ENCODE measurements around the gene WBP4. TPM values are rescaled to one million over a fixed set of nuclear protein-coding genes. Genes with fewer than 3 reads are reported as not detected.
"Not testable (repeated sequence)": the region's sequence is repeated elsewhere in the genome, so short reads cannot be mapped to it uniquely, and the experiment has no call there.

WBP4 gene
- total RNA-seq, 2 experiments from 2014 or later, result 15.9 to 16.7 TPM

DNA sequence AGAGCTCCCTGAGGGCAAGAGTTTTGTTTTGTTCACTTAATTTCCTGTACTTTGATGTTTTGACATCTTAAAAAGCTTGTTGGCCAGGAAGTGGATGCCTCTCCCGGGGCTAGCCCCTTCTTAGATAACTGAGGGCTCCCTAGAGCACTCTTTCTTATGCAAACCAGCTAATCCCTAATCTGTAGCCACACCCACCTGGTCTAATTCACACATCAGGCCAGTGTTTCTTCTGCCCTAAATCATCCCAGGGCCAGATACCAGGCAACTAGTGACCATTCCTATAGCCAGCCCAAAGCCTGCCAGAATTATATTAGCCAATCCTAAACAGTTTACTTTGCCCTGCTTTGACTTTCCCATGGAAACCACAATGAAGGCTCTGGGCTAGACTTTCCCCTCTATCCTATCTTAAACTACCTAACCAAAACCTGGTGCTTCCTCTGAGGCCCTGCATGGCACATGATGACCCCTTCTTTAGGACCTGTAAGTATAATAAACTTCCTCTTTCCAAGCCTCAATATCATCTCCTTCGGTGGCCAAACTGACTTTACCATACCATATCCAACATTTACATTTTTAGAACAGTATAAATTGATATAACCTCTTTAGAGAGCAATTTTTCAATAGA lies 24.8 kb downstream of the WBP4 start:
- peaks cover 3% of the 10 kb centered on the region for H3K9me3 Mint-ChIP-seq

DNA sequence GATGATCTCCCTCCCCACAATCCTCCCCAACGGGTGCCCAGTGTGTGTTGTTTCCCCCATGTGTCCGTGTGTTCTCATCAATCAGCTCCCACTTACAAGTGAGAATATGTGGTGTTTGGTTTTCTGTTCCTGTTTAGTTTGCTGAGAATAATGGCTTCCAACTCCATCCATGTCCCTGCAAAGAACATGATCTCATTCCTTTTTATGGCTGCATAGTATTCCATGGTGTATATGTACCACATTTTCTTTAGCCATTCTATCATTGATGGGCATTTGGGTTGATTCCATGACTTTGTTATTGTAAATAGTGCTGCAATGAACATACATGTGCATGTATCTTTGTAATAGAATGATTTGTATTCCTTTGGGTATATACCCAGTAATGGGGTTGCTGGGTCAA lies 34.4 kb downstream of the WBP4 start:
- H3K9me3 Mint-ChIP-seq, H3K4me1 Mint-ChIP-seq, DNase-seq, H3K27me3 Mint-ChIP-seq, H3K36me3 Mint-ChIP-seq, H3K4me3 Mint-ChIP-seq, H3K27ac Mint-ChIP-seq: not testable (repeated sequence)

More for the DNA sequence above, 24.8 kb downstream of the WBP4 start:
- no peak for DNase-seq
- peaks cover 1% of the 10 kb centered on the region for H3K4me1 Mint-ChIP-seq
- peaks cover 25% of the 10 kb centered on the region for H3K36me3 Mint-ChIP-seq
- no peaks in the 10 kb centered on the region for H3K27me3 Mint-ChIP-seq
- H3K4me3 Mint-ChIP-seq, result no peak overlapping the region
- no peak overlapping the region for H3K27ac Mint-ChIP-seq

GRCh38 chr13:41098761-41099160 lies 37.5 kb downstream of the WBP4 start:
- H3K36me3 Mint-ChIP-seq, result no peaks in the 10 kb centered on the region
- no peak overlapping the region for H3K4me3 Mint-ChIP-seq
- DNase-seq, result no peak
- H3K9me3 Mint-ChIP-seq, result no peaks in the 10 kb centered on the region
- no peaks in the 10 kb centered on the region for H3K4me1 Mint-ChIP-seq
- no peak overlapping the region for H3K27ac Mint-ChIP-seq
- H3K27me3 Mint-ChIP-seq, result no peaks in the 10 kb centered on the region

DNA sequence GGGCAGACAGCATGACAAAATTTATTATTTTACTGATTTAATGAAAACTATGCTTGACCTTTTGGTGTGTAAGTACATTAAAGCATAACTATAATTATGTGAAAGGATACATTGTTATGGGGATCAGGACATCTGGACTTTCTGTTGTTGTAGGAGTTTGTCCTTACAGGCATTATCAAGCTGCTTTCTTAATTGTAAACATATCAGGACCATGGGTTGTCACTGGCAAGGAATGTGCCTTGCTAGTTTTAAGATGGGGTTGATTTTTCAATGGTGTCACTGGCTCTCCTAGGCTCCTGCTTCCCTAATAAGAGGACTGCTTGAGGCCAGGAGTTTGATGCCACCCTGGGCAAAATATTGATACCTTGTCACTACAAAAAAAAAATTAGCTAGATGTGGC lies 38.7 kb downstream of the WBP4 start:
- no peaks in the 10 kb centered on the region for H3K9me3 Mint-ChIP-seq
- no peaks in the 10 kb centered on the region for H3K36me3 Mint-ChIP-seq
- DNase-seq, result no peak
- no peaks in the 10 kb centered on the region for H3K4me1 Mint-ChIP-seq
- H3K27me3 Mint-ChIP-seq, result no peaks in the 10 kb centered on the region
- H3K4me3 Mint-ChIP-seq, result no peak overlapping the region
- H3K27ac Mint-ChIP-seq, result no peak overlapping the region

- Mint-ChIP-seq H3K4me3 (no peak overlapping the region), H3K4me1 (no peaks in the 10 kb centered on the region), H3K9me3 (no peaks in the 10 kb centered on the region), H3K27me3 (no peaks in the 10 kb centered on the region), H3K27ac (no peak overlapping the region), H3K36me3 (no peaks in the 10 kb centered on the region)
- DNase-seq, result no peak
Measured at GRCh38 chr13:41107104-41107571, 45.8 kb downstream of the WBP4 start.

GRCh38 chr13:41107584-41108014 lies 46.3 kb downstream of the WBP4 start:
- Mint-ChIP-seq H3K4me1 (no peaks in the 10 kb centered on the region), H3K27me3 (no peaks in the 10 kb centered on the region), H3K9me3 (no peaks in the 10 kb centered on the region), H3K4me3 (no peak overlapping the region), H3K27ac (no peak overlapping the region), H3K36me3 (no peaks in the 10 kb centered on the region)
- DNase-seq, result no peak

- Mint-ChIP-seq H3K36me3 (no peaks in the 10 kb centered on the region), H3K4me1 (no peaks in the 10 kb centered on the region), H3K4me3 (no peak overlapping the region), H3K9me3 (no peaks in the 10 kb centered on the region), H3K27ac (no peak overlapping the region), H3K27me3 (no peaks in the 10 kb centered on the region)
- DNase-seq, result no peak
Measured at GRCh38 chr13:41111454-41111853, 50.1 kb downstream of the WBP4 start.

GRCh38 chr13:41117869-41118268 lies 56.6 kb downstream of the WBP4 start:
- no peaks in the 10 kb centered on the region for H3K27me3 Mint-ChIP-seq
- no peak for DNase-seq
- no peaks in the 10 kb centered on the region for H3K4me1 Mint-ChIP-seq
- H3K4me3 Mint-ChIP-seq, result no peak overlapping the region
- no peaks in the 10 kb centered on the region for H3K9me3 Mint-ChIP-seq
- H3K27ac Mint-ChIP-seq, result no peak overlapping the region
- H3K36me3 Mint-ChIP-seq, result no peaks in the 10 kb centered on the region

DNA sequence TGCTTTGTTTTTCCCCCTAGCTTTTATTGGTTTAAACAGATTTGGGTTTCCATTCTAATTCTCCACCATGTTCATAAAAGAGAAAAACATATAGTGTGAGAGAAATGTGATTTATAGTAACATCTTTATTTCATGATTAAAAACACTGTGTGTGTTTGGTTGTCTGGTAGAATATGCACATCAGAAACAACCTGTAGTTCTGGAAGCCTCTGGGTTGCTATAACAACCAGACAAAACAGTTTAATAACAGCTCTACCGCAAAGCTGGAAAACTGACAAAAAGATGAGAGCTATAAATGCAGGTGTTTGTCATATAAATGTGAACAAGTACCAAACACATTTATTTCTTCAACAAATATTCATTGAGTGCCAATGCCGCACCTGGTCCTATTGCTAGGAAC lies 61.5 kb downstream of the WBP4 start:
- Mint-ChIP-seq H3K27ac (no peak overlapping the region), H3K4me1 (peaks cover 4% of the 10 kb centered on the region), H3K9me3 (peaks cover 2% of the 10 kb centered on the region), H3K4me3 (no peak overlapping the region), H3K27me3 (no peaks in the 10 kb centered on the region), H3K36me3 (peaks cover 15% of the 10 kb centered on the region)
- no peak for DNase-seq

DNA sequence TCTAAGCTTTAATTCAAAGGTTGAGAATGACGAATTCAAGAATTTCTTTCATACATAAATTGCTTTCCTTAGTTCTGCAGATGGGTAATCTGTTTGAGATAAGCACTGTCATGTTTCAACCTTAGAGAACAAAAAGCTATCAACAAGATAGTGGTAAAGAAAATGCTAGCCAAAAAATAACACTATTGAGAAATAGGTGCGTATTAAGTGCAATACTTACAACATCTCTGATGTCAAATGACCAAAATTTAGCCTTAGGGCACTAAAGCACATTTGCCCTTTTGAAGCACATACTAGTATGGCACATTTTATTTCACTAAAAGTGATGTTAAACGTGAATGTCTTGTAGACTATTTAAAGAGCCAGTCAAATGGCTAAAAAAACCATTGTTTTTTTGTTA lies 66.4 kb downstream of the WBP4 start:
- H3K27me3 Mint-ChIP-seq, result no peaks in the 10 kb centered on the region
- H3K27ac Mint-ChIP-seq, result no peak overlapping the region
- peaks cover 35% of the 10 kb centered on the region for H3K36me3 Mint-ChIP-seq
- peaks cover 28% of the 10 kb centered on the region for H3K4me1 Mint-ChIP-seq
- no peak for DNase-seq
- H3K9me3 Mint-ChIP-seq, result peaks cover 2% of the 10 kb centered on the region
- H3K4me3 Mint-ChIP-seq, result no peak overlapping the region

DNA sequence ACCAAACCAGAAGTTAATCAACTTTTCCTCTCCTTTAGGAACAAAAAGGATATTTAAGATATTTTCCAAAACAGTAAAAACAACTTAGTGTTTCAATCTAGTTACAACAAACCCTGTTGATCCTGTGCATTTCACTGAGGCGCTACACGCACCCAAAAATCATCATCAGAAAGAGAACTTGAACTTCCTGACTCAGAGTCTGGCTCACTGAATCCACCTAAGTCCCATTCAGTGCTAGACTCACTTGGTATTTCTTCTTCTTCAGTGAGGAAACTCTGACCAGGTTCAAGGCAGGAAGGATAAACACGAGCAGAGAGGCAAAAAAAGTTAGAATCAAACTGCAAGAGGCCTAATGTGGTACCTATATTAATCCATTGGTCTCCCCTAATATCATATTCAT lies 69.0 kb downstream of the WBP4 start:
- H3K9me3 Mint-ChIP-seq, result peaks cover 2% of the 10 kb centered on the region
- no peaks in the 10 kb centered on the region for H3K27me3 Mint-ChIP-seq
- peaks cover 31% of the 10 kb centered on the region for H3K36me3 Mint-ChIP-seq
- DNase-seq, result no peak
- H3K4me3 Mint-ChIP-seq, result peak overlapping the region; percentile 93
- peak overlapping the region; percentile 93 for H3K27ac Mint-ChIP-seq
- peaks cover 35% of the 10 kb centered on the region for H3K4me1 Mint-ChIP-seq

- H3K36me3 Mint-ChIP-seq, result peaks cover 26% of the 10 kb centered on the region
- not testable (repeated sequence) for DNase-seq, H3K27me3 Mint-ChIP-seq, H3K9me3 Mint-ChIP-seq
- H3K4me1 Mint-ChIP-seq, result peaks cover 35% of the 10 kb centered on the region
- peak overlapping the region; percentile 93 for H3K27ac Mint-ChIP-seq
- peak overlapping the region; percentile 93 for H3K4me3 Mint-ChIP-seq
Measured at GRCh38 chr13:41131189-41131588, 69.9 kb downstream of the WBP4 start.

DNA sequence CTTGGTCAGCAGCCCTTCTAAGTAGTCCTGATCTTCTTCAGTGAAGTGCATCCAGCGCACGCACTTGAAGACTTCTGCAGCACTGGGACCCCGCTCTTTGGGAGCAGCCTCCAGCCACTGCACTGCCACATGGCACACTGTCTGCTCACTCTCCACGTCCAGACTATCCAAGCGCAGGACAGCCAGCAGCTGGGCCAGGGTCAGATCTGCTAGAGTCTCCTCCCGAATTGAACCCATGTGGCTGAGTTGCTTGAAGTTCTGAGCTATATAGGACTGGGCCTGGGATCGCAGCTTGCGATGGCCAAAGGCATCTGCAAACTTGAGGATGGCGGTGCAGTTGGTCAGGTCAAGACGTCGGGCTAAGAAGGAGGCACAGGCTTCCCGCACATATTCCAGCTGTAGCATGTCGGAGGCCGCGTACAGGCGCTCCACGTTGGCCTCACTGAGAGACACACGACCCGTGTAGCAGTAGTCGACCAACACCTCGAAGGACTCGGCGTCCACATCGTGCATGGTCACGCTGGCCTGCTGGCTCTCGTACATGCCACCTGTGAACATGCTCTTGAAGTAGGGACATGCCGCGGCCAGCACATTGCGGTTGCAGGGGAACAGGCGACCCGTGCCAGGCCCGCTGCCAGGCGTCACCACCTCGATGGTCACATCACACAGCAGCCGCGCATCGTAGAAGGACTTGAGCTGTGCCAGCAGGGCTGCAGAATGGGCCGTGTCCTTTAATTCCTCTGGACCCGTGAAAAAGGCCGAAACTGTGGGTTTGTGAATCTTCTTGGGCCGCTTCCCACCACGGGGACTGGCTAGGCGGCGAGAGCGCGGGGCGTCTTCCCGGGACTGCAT lies 70.6 kb downstream of the WBP4 start:
- not testable (repeated sequence) for H3K27me3 Mint-ChIP-seq, H3K9me3 Mint-ChIP-seq, DNase-seq
- H3K27ac Mint-ChIP-seq, result peak overlapping the region; percentile 93
- H3K36me3 Mint-ChIP-seq, result peaks cover 24% of the 10 kb centered on the region
- peak overlapping the region; percentile 93 for H3K4me3 Mint-ChIP-seq
- peaks cover 39% of the 10 kb centered on the region for H3K4me1 Mint-ChIP-seq

- DNase-seq, result peak; percentile 97
Measured at GRCh38 chr13:41132512-41133152, 71.3 kb downstream of the WBP4 start, which contains the start of gene KBTBD6. TSS of gene KBTBD6 (minus strand) at chr13:41132802. CDS start at chr13:41132511, 291 bp downstream.

More at GRCh38 chr13:41132512-41133152, 71.3 kb downstream of the WBP4 start, which contains the start of gene KBTBD6:
- Mint-ChIP-seq H3K36me3 (peaks cover 29% of the 10 kb centered on the region), H3K4me3 (peak within 1 kb of the TSS; percentile 93), H3K4me1 (peaks cover 41% of the 10 kb centered on the region), H3K27me3 (no peaks in the 10 kb centered on the region), H3K27ac (peak within 1 kb of the TSS; percentile 93), H3K9me3 (peaks cover 2% of the 10 kb centered on the region)

Data from activated naive CD8-positive, alpha-beta T cell treated with anti-CD3 and anti-CD28 coated beads for 36 hours (primary cell).